ENCODE data around the gene CDK14.

DNA sequence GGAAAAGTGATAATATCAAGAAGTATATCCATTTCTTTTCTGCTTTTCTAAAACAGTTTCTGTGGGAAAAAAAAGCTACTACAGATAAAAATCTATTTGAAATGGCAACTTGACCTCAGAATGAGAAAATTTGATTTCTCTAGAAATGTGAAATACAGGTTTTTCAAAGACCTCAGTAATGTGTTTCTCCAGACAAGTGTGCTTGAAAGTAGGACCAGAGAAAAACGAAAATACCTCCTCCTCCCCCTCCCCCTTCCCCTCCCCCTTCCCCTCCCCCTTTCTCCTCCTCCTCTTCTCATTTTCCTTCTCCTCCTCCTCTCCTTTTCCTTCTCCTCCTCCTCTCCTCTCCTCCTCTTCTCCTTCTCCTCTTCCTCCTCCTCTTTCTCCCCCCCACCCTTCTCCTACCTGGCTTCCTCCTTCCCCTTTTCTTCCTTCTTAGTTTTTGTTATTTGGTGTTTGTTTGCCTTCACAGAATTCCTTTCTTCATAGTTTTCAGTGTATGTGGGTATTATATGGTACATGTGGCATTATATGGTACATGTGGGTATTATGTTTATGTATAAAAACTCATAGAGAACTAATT lies 179.4 kb downstream of the CDK14 start:
- TF ChIP-seq TAF1 (IDR thresholded peaks at IDR 0.05; ENCODE audit: borderline replicate concordance, insufficient read depth, low read length): no peak
- no peak for TF ChIP-seq SIN3A (IDR thresholded peaks at IDR 0.05; ENCODE audit: borderline replicate concordance, insufficient read depth, low read length)

All from PFSK-1 (cell line).